OCI-LY1 (cell line): Measurements from ENCODE around the gene DMBT1.

Source experiments
- H2AFZ ChIP-seq: fragments of 200-600 bp; sonication (generic), shearing (Covaris generic); 2 replicates; pipeline ENCODE4 v1.6.0; 2014; ENCODE audit warnings: antibody characterized with exemption, mild to moderate bottlenecking, low read length
- H3F3A ChIP-seq: fragments of 200-600 bp; sonication (generic), shearing (Covaris generic); 2 replicates; pipeline ENCODE4 v1.6.0; 2014; ENCODE audit warnings: mild to moderate bottlenecking, antibody characterized with exemption, low read length, moderate library complexity; ENCODE audit not compliant: insufficient read depth
- H3K27ac ChIP-seq: fragments of 200-600 bp; sonication (generic); 2 replicates; pipeline ENCODE4 v1.5.1; 2014; ENCODE audit warnings: low read length, mixed run types, mild to moderate bottlenecking, low read depth; ENCODE audit not compliant: poor library complexity, severe bottlenecking
- H3K27me3 ChIP-seq: fragments of 200-600 bp; sonication (generic); 2 replicates; pipeline ENCODE4 v1.6.0; 2014; ENCODE audit warnings: antibody characterized with exemption, mild to moderate bottlenecking, low read length, moderate library complexity; ENCODE audit not compliant: insufficient read depth
- H3K36me3 ChIP-seq: fragments of 200-600 bp; sonication (generic); 2 replicates; pipeline ENCODE4 v1.6.1; 2014; ENCODE audit warnings: mild to moderate bottlenecking, antibody characterized with exemption, low read length, moderate library complexity, mixed read lengths; ENCODE audit not compliant: insufficient read depth
- H3K4me1 ChIP-seq: fragments of 200-600 bp; sonication (generic); 2 replicates; pipeline ENCODE4 v1.5.1; 2014; ENCODE audit warnings: mild to moderate bottlenecking, low read length, moderate library complexity; ENCODE audit not compliant: insufficient read depth, severe bottlenecking
- H3K4me2 ChIP-seq: fragments of 200-600 bp; sonication (generic), shearing (Covaris generic); 2 replicates; pipeline ENCODE4 v1.6.1; 2014; ENCODE audit warnings: low read length
- H3K4me3 ChIP-seq: fragments of 200-600 bp; sonication (generic); 2 replicates; pipeline ENCODE4 v1.5.1; 2014; ENCODE audit warnings: low read length, low read depth, mild to moderate bottlenecking, mixed read lengths; ENCODE audit not compliant: poor library complexity, severe bottlenecking
- H3K79me2 ChIP-seq: fragments of 200-600 bp; shearing (Covaris generic); 2 replicates; pipeline ENCODE4 v1.6.1; 2016; ENCODE audit warnings: mixed run types, low read length, mixed read lengths; ENCODE audit not compliant: insufficient read depth
- H3K9ac ChIP-seq: fragments of 200-600 bp; sonication (generic), shearing (Covaris generic); 2 replicates; pipeline ENCODE4 v1.6.1; 2014; ENCODE audit warnings: mild to moderate bottlenecking, low read length, mixed read lengths
- H3K9me2 ChIP-seq: fragments of 200-600 bp; sonication (generic), shearing (Covaris generic); 2 replicates; pipeline ENCODE4 v1.6.1; 2014; ENCODE audit warnings: low read depth, mild to moderate bottlenecking, low read length, mixed read lengths
- H3K9me3 ChIP-seq: fragments of 200-600 bp; shearing (Covaris generic); 2 replicates; pipeline ENCODE4 v1.6.1; 2014; ENCODE audit warnings: low read length, mixed read lengths
- H4K20me1 ChIP-seq: fragments of 200-600 bp; sonication (generic), shearing (Covaris generic); 2 replicates; pipeline ENCODE4 v1.6.0; 2016; ENCODE audit warnings: mild to moderate bottlenecking, low read length; ENCODE audit not compliant: insufficient read depth
- EZH2 ChIP-seq: fragments of 200-600 bp; sonication (generic), shearing (Covaris generic); IDR thresholded peaks from 2 replicates; pipeline ENCODE4 v1.8.0; 2017; ENCODE audit warnings: borderline replicate concordance, mixed run types, mild to moderate bottlenecking, antibody characterized with exemption, low read length, moderate library complexity, mixed read lengths
- TF ChIP-seq, protein P1 (sequence below): fragments of 200-600 bp; sonication (generic), shearing (Covaris generic); IDR thresholded peaks from 2 replicates; pipeline ENCODE4 v1.5.1; 2017; ENCODE audit warnings: mild to moderate bottlenecking, antibody characterized with exemption, low read length, moderate library complexity, mixed read lengths

Gene DMBT1

GRCh38 chr10:122530177-122530576, 30.4 kb upstream of the DMBT1 start:
- TF ChIP-seq EZH2: no peak
- TF ChIP-seq, protein P1, sequence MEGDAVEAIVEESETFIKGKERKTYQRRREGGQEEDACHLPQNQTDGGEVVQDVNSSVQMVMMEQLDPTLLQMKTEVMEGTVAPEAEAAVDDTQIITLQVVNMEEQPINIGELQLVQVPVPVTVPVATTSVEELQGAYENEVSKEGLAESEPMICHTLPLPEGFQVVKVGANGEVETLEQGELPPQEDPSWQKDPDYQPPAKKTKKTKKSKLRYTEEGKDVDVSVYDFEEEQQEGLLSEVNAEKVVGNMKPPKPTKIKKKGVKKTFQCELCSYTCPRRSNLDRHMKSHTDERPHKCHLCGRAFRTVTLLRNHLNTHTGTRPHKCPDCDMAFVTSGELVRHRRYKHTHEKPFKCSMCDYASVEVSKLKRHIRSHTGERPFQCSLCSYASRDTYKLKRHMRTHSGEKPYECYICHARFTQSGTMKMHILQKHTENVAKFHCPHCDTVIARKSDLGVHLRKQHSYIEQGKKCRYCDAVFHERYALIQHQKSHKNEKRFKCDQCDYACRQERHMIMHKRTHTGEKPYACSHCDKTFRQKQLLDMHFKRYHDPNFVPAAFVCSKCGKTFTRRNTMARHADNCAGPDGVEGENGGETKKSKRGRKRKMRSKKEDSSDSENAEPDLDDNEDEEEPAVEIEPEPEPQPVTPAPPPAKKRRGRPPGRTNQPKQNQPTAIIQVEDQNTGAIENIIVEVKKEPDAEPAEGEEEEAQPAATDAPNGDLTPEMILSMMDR: no peak
- H2AFZ ChIP-seq: no peak overlapping the region

DNA sequence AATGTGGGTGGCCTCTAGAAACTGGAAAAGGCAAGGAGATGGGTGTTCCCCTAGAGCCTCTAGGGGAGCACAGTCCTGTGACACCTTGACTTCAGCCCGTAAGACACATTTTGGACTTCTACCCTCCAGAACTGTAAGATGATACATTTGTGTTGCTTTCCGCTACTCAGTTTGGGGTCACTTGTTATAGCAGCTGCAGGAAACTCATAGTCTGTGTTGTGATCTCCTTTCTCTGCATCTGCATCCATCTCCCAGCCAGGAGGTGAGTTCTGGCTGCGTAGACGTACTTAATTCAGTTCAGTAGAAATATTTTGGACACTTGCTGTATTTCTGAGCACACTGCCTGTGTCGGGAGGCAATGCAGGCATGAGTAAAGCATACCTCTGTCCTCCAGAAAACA, 29.3 kb upstream of the DMBT1 start:
- Histone ChIP-seq H3F3A (no peaks in the 10 kb centered on the region), H3K9me2 (no peaks in the 10 kb centered on the region), H3K9me3 (no peaks in the 10 kb centered on the region), H2AFZ (no peak overlapping the region), H3K79me2 (no peaks in the 10 kb centered on the region), H4K20me1 (no peaks in the 10 kb centered on the region), H3K27me3 (no peaks in the 10 kb centered on the region; the same call in 1 of the 2 replicates), H3K4me3 (no peak overlapping the region), H3K9ac (no peak overlapping the region), H3K36me3 (no peaks in the 10 kb centered on the region), H3K4me1 (no peaks in the 10 kb centered on the region), H3K27ac (no peak overlapping the region), H3K4me2 (no peak overlapping the region)
- TF ChIP-seq, protein P1: no peak
- TF ChIP-seq EZH2: no peak

More at GRCh38 chr10:122530177-122530576, 30.4 kb upstream of the DMBT1 start:
- Histone ChIP-seq H3K27ac (no peak overlapping the region), H3K4me1 (no peaks in the 10 kb centered on the region), H3K27me3 (no peaks in the 10 kb centered on the region; the same call in 1 of the 2 replicates), H3K9ac (no peak overlapping the region), H3F3A (no peaks in the 10 kb centered on the region), H3K4me3 (no peak overlapping the region), H3K9me2 (no peaks in the 10 kb centered on the region), H3K79me2 (no peaks in the 10 kb centered on the region), H3K9me3 (no peaks in the 10 kb centered on the region), H3K4me2 (no peak overlapping the region), H4K20me1 (no peaks in the 10 kb centered on the region), H3K36me3 (no peaks in the 10 kb centered on the region)

GRCh38 chr10:122531939-122532338, 28.6 kb upstream of the DMBT1 start:
- H3K27ac ChIP-seq: no peak overlapping the region

More at GRCh38 chr10:122531939-122532338, 28.6 kb upstream of the DMBT1 start:
- Histone ChIP-seq H3K4me2 (no peak overlapping the region), H3F3A (no peaks in the 10 kb centered on the region), H3K9me3 (no peaks in the 10 kb centered on the region), H3K9ac (no peak overlapping the region), H2AFZ (no peak overlapping the region), H3K79me2 (no peaks in the 10 kb centered on the region), H3K4me3 (no peak overlapping the region), H4K20me1 (no peaks in the 10 kb centered on the region), H3K4me1 (no peaks in the 10 kb centered on the region), H3K27me3 (no peaks in the 10 kb centered on the region; the same call in 1 of the 2 replicates), H3K9me2 (no peaks in the 10 kb centered on the region), H3K36me3 (no peaks in the 10 kb centered on the region)
- TF ChIP-seq, protein P1: no peak
- TF ChIP-seq EZH2: no peak
